NB4 (cell line): ENCODE results near the gene THPO.

Experiments used
- CTCF ChIP-seq: IDR thresholded peaks from one replicate; pipeline ENCODE4 v1.5.1; 2012; ENCODE audit warnings: low read depth, low read length
- MYC ChIP-seq: IDR thresholded peaks from 2 replicates; pipeline ENCODE4 v1.6.1; 2011; ENCODE audit warnings: low read depth, low read length
- POLR2A ChIP-seq: IDR thresholded peaks from 2 replicates; pipeline ENCODE4 v1.6.1; 2011; ENCODE audit warnings: mild to moderate bottlenecking; ENCODE audit not compliant: insufficient read length; ENCODE audit errors: extremely low read depth
- TF ChIP-seq, protein P1 (sequence below): IDR thresholded peaks from 2 replicates; pipeline ENCODE4 v1.6.1; 2011; ENCODE audit warnings: low read depth, low read length

GRCh38 chr3:184358921-184359350 is 19.1 kb downstream of the THPO start:
- no peak for TF ChIP-seq CTCF
- TF ChIP-seq, protein P1, sequence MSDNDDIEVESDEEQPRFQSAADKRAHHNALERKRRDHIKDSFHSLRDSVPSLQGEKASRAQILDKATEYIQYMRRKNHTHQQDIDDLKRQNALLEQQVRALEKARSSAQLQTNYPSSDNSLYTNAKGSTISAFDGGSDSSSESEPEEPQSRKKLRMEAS = no peak
- no peak for TF ChIP-seq POLR2A
- no peak for TF ChIP-seq MYC
